Measurements from ENCODE around the gene KIRREL3.

The KIRREL3 gene

DNA sequence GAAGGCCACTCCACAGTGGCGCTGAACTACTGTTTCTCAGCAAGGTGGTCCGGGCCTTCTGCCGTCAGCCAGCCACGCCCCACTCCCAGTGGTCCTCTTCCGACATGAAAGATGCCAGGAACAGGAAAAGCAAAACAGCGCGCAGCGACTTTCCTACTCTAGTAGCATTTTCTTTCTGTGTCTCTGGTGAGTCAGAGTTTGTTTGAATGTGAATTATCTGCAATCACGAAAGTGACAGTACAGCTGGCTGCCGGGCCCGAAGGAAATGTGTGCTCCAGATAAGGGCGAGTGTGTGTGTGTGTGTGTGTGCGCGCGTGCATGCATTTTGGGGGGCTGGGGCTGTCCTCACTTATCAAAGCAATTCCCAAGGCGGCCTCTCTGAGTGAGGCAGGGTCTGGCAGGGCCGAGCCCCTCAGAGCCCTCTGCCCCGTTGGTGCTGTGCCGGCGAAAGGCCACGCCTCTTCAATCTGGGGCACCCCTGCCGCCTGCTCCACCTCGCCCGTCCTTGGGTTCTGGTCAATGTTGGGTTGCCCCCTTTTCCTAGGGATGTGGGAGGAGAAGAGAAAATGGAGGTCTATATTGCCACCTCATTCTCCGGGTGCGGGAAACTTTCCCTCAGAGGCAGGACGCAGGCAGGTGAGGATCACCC, 288.5 kb downstream of the KIRREL3 start:
- TF ChIP-seq, protein P1, sequence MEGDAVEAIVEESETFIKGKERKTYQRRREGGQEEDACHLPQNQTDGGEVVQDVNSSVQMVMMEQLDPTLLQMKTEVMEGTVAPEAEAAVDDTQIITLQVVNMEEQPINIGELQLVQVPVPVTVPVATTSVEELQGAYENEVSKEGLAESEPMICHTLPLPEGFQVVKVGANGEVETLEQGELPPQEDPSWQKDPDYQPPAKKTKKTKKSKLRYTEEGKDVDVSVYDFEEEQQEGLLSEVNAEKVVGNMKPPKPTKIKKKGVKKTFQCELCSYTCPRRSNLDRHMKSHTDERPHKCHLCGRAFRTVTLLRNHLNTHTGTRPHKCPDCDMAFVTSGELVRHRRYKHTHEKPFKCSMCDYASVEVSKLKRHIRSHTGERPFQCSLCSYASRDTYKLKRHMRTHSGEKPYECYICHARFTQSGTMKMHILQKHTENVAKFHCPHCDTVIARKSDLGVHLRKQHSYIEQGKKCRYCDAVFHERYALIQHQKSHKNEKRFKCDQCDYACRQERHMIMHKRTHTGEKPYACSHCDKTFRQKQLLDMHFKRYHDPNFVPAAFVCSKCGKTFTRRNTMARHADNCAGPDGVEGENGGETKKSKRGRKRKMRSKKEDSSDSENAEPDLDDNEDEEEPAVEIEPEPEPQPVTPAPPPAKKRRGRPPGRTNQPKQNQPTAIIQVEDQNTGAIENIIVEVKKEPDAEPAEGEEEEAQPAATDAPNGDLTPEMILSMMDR (conservative IDR thresholded peaks at IDR 0.05; ENCODE audit: low read depth, low read length): no peak
- Histone ChIP-seq H3K79me2 (ENCODE audit: insufficient read depth, low read depth) (no peaks in the 10 kb centered on the region), H3K27me3 (ENCODE audit: insufficient read depth, low read depth) (no peaks in the 10 kb centered on the region), H3K4me1 (ENCODE audit: low read depth, poor library complexity, severe bottlenecking) (peaks cover 22% of the 10 kb centered on the region), H3K27ac (no peak overlapping the region), H2AFZ (ENCODE audit: low read depth) (no peak overlapping the region), H3K9ac (no peak overlapping the region), H4K20me1 (ENCODE audit: insufficient read depth) (no peaks in the 10 kb centered on the region), H3K36me3 (ENCODE audit: insufficient read depth) (no peaks in the 10 kb centered on the region), H3K4me3 (IDR thresholded peaks at IDR 0.05; ENCODE audit: insufficient read depth, low read depth, low read length) (no peak overlapping the region), H3K4me2 (no peak overlapping the region)

GRCh38 chr11:126710804-126711399, 289.7 kb downstream of the KIRREL3 start:
- Histone ChIP-seq H3K27ac (no peak overlapping the region), H3K79me2 (ENCODE audit: insufficient read depth, low read depth) (no peaks in the 10 kb centered on the region), H3K4me2 (no peak overlapping the region), H3K4me3 (IDR thresholded peaks at IDR 0.05; ENCODE audit: insufficient read depth, low read depth, low read length) (no peak overlapping the region), H3K9ac (no peak overlapping the region), H4K20me1 (ENCODE audit: insufficient read depth) (no peaks in the 10 kb centered on the region), H3K4me1 (ENCODE audit: low read depth, poor library complexity, severe bottlenecking) (peaks cover 11% of the 10 kb centered on the region), H3K36me3 (ENCODE audit: insufficient read depth) (no peaks in the 10 kb centered on the region), H2AFZ (ENCODE audit: low read depth) (no peak overlapping the region), H3K27me3 (ENCODE audit: insufficient read depth, low read depth) (no peaks in the 10 kb centered on the region)
- TF ChIP-seq, protein P1 (conservative IDR thresholded peaks at IDR 0.05; ENCODE audit: low read depth, low read length): no peak

DNA sequence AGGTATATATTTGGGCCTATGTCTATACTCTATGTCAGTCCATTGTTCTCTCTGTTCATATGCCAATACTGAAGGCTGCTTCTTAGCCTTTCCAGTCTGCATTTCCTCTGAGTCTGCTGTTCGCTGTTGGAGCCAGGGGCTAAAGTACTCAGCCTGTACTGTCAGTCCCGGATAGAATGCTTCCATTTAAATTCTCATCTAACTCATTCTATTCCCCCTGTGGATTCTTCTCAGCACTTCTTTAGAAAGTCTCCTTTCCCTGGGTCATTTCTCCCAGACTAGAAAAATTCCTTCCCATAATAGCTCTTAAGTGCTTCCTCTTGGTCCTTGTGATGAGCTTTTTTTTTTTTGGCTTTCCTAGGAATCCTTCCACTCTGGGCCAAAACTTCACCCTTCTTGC, 293.1 kb downstream of the KIRREL3 start:
- TF ChIP-seq, protein P1 (conservative IDR thresholded peaks at IDR 0.05; ENCODE audit: low read depth, low read length): no peak
- no peak overlapping the region for H2AFZ ChIP-seq (ENCODE audit: low read depth)
- H3K4me1 ChIP-seq (ENCODE audit: low read depth, poor library complexity, severe bottlenecking): peaks cover 33% of the 10 kb centered on the region
- no peak overlapping the region for H3K4me3 ChIP-seq (IDR thresholded peaks at IDR 0.05; ENCODE audit: insufficient read depth, low read depth, low read length)
- no peak overlapping the region for H3K4me2 ChIP-seq
- no peak overlapping the region for H3K9ac ChIP-seq
- no peaks in the 10 kb centered on the region for H4K20me1 ChIP-seq (ENCODE audit: insufficient read depth)
- no peaks in the 10 kb centered on the region for H3K27me3 ChIP-seq (ENCODE audit: insufficient read depth, low read depth)
- no peaks in the 10 kb centered on the region for H3K79me2 ChIP-seq (ENCODE audit: insufficient read depth, low read depth)
- no peak overlapping the region for H3K27ac ChIP-seq
- no peaks in the 10 kb centered on the region for H3K36me3 ChIP-seq (ENCODE audit: insufficient read depth)

- TF ChIP-seq, protein P1 (conservative IDR thresholded peaks at IDR 0.05; ENCODE audit: low read depth, low read length): no peak
- no peak overlapping the region for H2AFZ ChIP-seq (ENCODE audit: low read depth)
- no peak overlapping the region for H3K9ac ChIP-seq
- H3K36me3 ChIP-seq (ENCODE audit: insufficient read depth): no peaks in the 10 kb centered on the region
- H3K4me1 ChIP-seq (ENCODE audit: low read depth, poor library complexity, severe bottlenecking): peaks cover 60% of the 10 kb centered on the region
- no peaks in the 10 kb centered on the region for H3K27me3 ChIP-seq (ENCODE audit: insufficient read depth, low read depth)
- no peak overlapping the region for H3K27ac ChIP-seq
- no peak overlapping the region for H3K4me3 ChIP-seq (IDR thresholded peaks at IDR 0.05; ENCODE audit: insufficient read depth, low read depth, low read length)
- no peaks in the 10 kb centered on the region for H3K79me2 ChIP-seq (ENCODE audit: insufficient read depth, low read depth)
- H4K20me1 ChIP-seq (ENCODE audit: insufficient read depth): no peaks in the 10 kb centered on the region
- H3K4me2 ChIP-seq: no peak overlapping the region
Observed at GRCh38 chr11:126704096-126704495, 296.5 kb downstream of the KIRREL3 start.
